ENCODE data around the gene SEC24A.

- no peak for TF ChIP-seq CTCF (IDR thresholded peaks at IDR 0.05)
- TF ChIP-seq POLR2A (IDR thresholded peaks at IDR 0.05), result no peak
Measured at GRCh38 chr5:134738963-134739661, 90.5 kb downstream of the SEC24A start.

All from lower leg skin (tissue), 3 donors.